Measurements from ENCODE around the gene SMYD3.
"Not testable (repeated sequence)": the region's sequence is repeated elsewhere in the genome, so short reads cannot be mapped to it uniquely, and the experiment has no call there.

The SMYD3 gene

DNA sequence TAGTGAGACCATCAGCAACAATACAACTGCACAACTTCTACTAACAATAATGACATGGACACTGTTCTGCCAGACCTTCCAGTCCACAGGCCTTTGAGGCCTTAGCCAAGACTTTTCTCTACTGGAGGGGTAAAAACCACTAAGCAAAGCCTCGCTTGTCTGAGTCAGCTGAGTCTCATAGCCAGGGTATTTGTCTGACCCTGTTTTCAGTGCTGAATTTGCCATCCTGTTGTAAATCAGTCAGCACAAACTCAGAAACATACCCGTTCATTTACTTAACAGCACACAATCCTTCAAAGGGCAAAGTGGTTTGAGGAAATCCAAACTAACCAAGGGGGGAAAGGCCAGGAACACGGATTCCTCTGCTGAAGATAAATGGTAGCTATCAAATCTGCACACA is 537.8 kb downstream of the SMYD3 start:
- no peak for DNase-seq

DNA sequence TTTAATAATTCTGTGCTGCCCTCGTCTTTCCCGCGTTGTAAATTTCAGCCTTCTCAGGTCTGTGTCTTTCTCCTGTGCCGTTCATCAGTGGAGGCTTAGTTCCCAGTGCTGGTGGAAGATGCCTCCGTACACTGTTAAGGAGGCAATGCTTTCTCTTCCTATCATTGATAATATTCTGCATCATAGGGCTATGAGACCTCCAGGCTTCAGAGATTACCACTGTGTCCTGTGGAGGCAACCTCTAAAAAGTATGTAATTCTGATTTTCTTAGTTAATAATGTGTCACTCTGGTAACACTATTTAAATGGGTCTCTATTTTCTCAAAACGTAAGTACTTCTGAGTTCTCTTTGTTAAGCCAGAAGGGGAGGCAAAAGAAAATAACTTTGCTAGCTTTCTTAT is 538.3 kb downstream of the SMYD3 start:
- DNase-seq, result no peak

- DNase-seq, result no peak
Observed at GRCh38 chr1:245965398-245965797, 541.7 kb downstream of the SMYD3 start.

DNA sequence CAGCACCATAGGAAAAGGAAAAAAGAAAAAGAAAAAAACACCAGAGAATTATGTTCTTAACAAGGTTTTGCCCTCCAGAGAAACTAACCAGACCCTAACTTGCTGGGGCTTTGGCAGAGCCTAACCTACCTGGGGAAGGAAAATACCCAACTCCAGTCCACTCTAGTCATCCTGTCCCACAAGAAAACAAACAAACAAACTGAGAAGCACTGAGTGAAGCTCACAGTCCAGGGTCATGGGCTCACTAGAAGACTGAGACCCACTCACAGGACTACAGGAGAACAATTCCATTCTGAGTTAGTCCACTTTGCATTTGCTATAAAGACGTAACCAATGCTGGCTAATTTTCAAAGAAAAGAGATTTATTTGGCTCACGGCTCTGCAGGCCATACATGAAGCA is 543.4 kb downstream of the SMYD3 start:
- DNase-seq, result no peak

GRCh38 chr1:245962453-245962852 is 544.6 kb downstream of the SMYD3 start:
- no peak for DNase-seq

DNA sequence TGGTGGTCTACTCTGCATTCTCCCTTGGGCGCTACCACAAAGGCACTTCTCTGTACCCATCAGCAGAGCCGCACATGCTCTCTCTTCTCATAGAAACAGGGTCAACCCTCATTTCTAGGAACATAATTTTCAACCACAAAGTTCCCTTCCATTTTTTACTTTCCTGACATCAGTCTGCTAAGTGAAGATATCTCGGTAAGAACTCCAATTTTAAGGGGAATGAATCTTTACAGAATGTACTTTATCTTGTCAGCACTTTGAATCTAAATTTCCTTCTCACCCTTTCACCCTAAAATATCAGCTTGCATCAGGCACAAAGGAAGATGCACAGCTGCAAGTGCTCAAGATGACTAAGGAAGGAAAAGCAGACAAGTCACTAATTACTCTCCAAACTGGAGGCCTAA is 545.9 kb downstream of the SMYD3 start:
- DNase-seq, result no peak

DNA sequence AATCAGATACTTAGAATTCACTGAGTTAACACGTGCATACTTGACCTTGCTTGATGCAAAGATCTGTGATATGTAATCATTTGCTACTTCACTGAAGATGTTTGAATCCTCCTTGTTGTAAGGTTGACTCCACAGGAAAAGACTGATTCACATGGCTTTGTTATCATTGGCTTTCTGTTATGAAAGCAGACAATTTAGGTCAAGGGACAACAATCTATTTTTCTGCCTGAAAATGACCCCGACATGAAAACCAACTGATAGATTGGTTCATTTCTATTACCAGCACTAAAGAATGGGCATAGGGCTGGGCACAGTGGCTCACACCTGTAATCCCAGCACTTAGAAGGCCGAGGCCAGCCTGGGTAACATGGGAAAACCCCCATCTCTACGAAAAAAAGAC is 546.9 kb downstream of the SMYD3 start:
- DNase-seq, result no peak

DNA sequence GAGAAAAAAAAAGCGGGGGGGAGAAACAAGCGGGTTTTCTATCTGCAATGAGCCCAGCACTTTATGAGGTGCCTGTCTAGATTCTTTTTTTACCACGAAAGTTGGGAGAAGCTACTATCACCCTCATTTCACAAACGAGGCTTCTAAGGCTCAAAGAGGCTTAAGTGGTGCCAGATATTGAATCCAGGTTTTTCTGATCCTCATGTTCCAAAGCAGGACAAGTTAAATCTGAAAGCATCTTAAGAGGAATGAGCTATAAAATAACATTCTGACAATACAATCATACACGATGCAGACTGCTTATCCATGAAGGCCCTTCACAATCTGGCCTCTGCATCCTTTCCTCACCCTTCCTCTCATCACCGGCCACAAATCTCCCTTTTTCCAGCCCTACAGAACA is 549.1 kb downstream of the SMYD3 start:
- no peak for DNase-seq

GRCh38 chr1:245957427-245957826 is 549.7 kb downstream of the SMYD3 start:
- DNase-seq, result no peak

DNA sequence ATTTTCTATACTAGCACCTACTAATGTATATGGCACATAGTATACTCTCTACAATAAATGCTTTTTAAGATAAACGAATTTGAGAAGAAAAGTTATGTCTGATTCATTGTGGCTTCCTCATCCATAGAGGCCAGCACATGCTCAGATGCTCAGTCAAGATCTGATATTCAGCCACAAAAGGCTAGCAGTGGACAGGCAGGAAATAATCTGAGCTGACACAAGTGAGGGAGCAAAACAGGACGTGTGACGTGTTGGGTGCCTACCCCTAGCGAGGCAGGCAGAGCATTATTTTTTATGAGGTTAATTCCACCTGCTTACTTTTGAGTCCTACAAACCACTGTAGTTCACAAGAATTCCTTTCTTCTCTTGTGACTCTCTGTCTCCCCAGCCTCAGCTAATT is 550.9 kb downstream of the SMYD3 start:
- peak in 1 of 2 experiments; percentile 38 for DNase-seq

DNA sequence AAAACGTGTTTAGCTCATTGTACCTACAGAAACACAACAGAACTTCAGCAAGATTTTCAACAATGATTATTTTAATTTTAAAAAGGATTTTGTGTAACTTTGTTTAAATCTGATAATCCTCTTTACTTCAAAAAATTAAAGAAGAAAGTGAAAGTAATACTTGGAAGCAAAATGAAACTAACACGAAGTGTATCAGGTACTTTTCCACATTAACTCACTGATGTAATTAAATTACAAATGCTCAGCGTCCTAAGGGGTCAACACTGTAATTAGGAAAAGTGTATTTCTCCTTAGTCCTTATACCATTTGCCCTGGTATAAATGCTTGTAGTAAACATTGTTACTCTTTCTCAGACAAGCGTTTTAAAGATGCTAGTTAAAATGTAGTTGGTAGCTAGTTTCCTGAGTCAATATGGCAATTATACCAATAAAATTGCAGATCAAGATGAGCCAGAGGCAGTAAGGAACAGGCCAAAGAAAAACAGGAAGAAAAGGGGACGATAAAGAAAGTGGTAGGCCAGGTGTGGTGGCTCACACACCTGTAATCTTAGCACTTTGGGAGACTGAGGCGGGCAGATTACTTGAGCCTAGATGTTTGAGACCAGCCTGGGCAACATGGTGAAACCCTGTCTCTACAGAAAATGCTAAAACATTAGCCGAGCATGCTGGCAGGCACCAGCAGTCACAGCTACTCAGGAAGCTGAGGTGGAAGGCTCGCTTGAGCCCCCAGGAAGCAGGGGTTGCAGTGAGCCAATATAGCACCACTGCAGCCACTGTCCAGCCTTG is 553.0 kb downstream of the SMYD3 start:
- DNase-seq, result no peak

GRCh38 chr1:245952383-245953026 is 554.6 kb downstream of the SMYD3 start:
- DNase-seq, result no peak

GRCh38 chr1:245948786-245949185 is 558.3 kb downstream of the SMYD3 start:
- no peak for DNase-seq

DNA sequence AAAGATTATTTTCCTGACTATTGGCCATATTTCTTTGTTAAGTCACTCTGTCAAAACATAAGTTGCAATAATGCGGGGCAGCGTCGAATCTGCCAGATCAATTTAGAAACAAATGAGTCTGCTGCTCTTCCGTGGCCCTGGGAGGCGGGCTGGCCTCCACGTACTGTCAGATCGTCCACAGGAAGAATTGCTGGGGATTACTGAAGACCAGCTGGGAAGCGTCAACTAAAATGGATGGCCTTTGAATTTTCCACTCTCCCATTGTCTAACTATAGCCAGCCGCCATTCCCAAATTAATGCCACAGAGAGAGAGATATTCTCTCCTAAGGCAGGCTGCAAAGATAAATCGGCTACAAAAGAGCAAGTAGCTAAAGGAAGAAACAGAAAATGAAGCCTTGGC is 560.2 kb downstream of the SMYD3 start:
- no peak for DNase-seq

- not testable (repeated sequence) for DNase-seq
Observed at GRCh38 chr1:245945136-245945535, 561.9 kb downstream of the SMYD3 start.

GRCh38 chr1:245942856-245943255 is 564.2 kb downstream of the SMYD3 start:
- DNase-seq, result no peak

GRCh38 chr1:245941771-245942170 is 565.3 kb downstream of the SMYD3 start:
- DNase-seq, result not testable (repeated sequence)

- DNase-seq, result no peak
Observed at GRCh38 chr1:245939756-245940345, 567.2 kb downstream of the SMYD3 start.

- no peak for DNase-seq
Observed at GRCh38 chr1:245938046-245938435, 569.0 kb downstream of the SMYD3 start.

DNA sequence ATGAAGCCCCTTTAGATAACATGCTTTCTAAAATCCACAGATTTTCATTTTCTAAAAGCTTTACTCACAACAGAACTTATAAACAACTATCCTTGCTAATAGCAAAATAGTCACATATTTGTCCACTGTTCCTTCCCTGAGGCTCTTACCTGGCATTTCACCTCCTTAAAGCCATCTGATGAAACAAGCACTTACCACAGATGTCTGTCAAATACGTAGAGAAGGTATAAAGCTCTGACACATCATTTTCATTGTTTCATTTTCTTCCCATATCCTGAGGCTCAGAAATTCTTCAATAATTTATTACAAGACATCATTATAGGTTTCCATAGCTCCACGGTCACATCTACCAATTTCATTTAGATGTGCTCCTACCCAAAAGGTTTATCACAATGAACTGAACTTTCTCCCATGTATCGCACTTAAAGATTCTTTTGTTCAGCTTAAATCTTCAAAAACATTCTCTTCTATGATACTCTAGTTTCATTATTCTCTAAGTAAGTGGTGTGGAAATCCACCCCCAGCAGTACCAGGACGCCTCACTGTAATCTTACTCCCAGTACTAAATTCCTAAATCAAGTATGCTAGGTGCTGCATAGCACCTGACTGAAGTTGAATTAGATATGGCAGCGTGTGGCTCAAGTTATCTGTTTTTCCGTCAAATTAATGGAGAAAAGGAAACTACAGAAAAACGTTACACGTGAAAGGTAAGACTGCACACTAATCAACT is 569.6 kb downstream of the SMYD3 start:
- no peak for DNase-seq

GRCh38 chr1:245934409-245934808 is 572.7 kb downstream of the SMYD3 start:
- DNase-seq, result no peak

DNA sequence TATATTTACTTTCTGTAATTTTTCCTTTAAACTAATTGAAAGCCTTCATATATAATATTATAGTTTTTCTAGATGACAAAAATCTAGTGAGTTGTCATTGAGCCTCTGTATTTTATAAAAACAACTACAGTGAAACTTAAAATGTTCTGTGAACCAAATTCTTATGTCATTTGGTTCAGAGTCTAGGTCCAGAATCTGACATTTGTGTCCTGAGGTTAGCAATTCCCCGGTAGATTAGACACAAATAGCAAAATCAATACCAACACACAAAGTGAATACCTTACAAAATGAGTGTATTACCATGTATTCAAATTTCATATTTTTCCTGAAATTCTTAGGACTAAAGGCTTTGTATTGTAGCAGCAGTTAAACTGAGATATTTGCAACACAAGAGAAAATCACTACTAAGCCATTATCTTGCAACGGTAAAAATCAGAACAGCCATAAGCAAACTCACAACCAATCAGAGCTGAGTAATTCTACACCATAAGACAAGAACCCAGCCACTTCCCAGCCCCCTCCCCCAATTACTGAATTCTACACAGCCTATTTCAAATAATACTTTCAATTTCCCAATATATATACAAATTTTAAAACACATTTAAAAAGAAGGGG is 573.5 kb downstream of the SMYD3 start:
- DNase-seq, result no peak

Measured in stimulated activated CD4-positive, alpha-beta T cell treated with anti-CD3 and anti-CD28 coated beads, Interleukin-4, amount 100 ng/mL, for 4 hours (primary cell).